Activated naive CD8-positive, alpha-beta T cell treated with anti-CD3 and anti-CD28 coated beads for 36 hours (primary cell): ENCODE measurements around the gene IL11RA. TPM values are rescaled to one million over a fixed set of nuclear protein-coding genes. Genes with fewer than 3 reads are reported as not detected.
"Not testable (repeated sequence)": the region's sequence is repeated elsewhere in the genome, so short reads cannot be mapped to it uniquely, and the experiment has no call there.

Source experiments
- DNase-seq: peaks from one replicate; pipeline ENCODE4 v3.0.0; 2021
- H3K27ac Mint-ChIP-seq: one replicate; pipeline ENCODE4 v1.8.0; 2022; ENCODE audit warnings: mild to moderate bottlenecking, moderate library complexity, mixed read lengths
- H3K27me3 Mint-ChIP-seq: one replicate; pipeline ENCODE4 v1.8.0; 2022; ENCODE audit warnings: mild to moderate bottlenecking, mixed read lengths
- H3K36me3 Mint-ChIP-seq: one replicate; pipeline ENCODE4 v1.8.0; 2021; ENCODE audit warnings: mild to moderate bottlenecking, mixed read lengths
- H3K4me1 Mint-ChIP-seq: one replicate; pipeline ENCODE4 v1.8.0; 2021; ENCODE audit warnings: mixed read lengths
- H3K4me3 Mint-ChIP-seq: one replicate; pipeline ENCODE4 v1.8.0; 2022; ENCODE audit warnings: mild to moderate bottlenecking, moderate library complexity, mixed read lengths
- H3K9me3 Mint-ChIP-seq: one replicate; pipeline ENCODE4 v1.8.0; 2022; ENCODE audit warnings: mixed read lengths
- total RNA-seq, 2 experiments: library from RNA; stranded (reverse); gene quantifications; one replicate each; pipeline ENCODE4 v1.2.3, GENCODE V29; 2021

IL11RA gene
- total RNA-seq, 2 experiments from 2014 or later = 12.1 to 13.0 TPM

DNA sequence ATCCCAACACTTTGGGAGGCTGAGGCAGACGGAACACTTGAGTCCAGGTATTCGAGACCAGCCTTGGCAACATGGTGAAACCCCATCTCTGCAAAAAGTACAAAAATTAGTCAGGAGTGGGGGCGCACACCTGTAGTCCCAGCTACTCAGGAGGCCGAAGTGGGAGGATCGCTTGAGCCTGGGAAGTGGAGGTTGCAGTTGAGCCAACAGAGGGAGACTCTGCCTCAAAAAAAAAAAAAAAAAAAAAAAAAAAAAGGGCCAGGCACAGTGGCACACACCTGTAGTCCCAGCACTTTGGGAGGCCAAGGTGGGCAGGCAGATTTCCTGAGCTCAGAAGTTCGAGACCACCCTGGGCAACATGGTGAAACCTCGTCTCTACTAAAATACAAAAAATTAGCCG lies 12.7 kb upstream of the IL11RA start:
- not testable (repeated sequence) for H3K9me3 Mint-ChIP-seq, DNase-seq, H3K27ac Mint-ChIP-seq, H3K4me3 Mint-ChIP-seq, H3K27me3 Mint-ChIP-seq
- H3K4me1 Mint-ChIP-seq = peaks cover 25% of the 10 kb centered on the region
- H3K36me3 Mint-ChIP-seq = peaks cover 21% of the 10 kb centered on the region

DNA sequence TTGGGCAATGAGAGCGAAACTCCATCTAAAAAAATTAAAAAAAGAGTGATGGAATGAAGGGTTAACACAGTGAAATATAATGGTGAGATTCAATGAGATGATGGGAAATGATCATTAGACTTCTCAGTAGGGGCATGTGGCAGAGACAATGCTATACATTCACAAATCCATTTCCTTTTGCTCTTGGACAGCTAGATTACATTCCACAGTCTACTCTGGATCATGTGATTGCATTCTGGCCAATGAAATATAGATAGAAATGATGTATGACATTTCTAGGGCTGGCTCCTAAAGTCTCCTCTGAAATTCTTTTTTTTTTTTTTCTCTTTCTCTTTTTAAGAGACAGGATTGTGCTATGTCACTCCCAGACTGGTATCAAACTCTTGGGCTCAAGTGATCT lies 9.3 kb upstream of the IL11RA start:
- peaks cover 6% of the 10 kb centered on the region for H3K36me3 Mint-ChIP-seq
- no peaks in the 10 kb centered on the region for H3K27me3 Mint-ChIP-seq
- no peak overlapping the region for H3K27ac Mint-ChIP-seq
- no peak for DNase-seq
- H3K4me3 Mint-ChIP-seq = no peak overlapping the region
- peaks cover 15% of the 10 kb centered on the region for H3K4me1 Mint-ChIP-seq
- H3K9me3 Mint-ChIP-seq = no peaks in the 10 kb centered on the region

GRCh38 chr9:34644766-34645314 lies 7.1 kb upstream of the IL11RA start:
- Mint-ChIP-seq H3K9me3 (no peaks in the 10 kb centered on the region), H3K36me3 (peaks cover 23% of the 10 kb centered on the region), H3K4me1 (peaks cover 21% of the 10 kb centered on the region), H3K27me3 (no peaks in the 10 kb centered on the region), H3K27ac (no peak overlapping the region), H3K4me3 (no peak overlapping the region)
- no peak for DNase-seq

DNA sequence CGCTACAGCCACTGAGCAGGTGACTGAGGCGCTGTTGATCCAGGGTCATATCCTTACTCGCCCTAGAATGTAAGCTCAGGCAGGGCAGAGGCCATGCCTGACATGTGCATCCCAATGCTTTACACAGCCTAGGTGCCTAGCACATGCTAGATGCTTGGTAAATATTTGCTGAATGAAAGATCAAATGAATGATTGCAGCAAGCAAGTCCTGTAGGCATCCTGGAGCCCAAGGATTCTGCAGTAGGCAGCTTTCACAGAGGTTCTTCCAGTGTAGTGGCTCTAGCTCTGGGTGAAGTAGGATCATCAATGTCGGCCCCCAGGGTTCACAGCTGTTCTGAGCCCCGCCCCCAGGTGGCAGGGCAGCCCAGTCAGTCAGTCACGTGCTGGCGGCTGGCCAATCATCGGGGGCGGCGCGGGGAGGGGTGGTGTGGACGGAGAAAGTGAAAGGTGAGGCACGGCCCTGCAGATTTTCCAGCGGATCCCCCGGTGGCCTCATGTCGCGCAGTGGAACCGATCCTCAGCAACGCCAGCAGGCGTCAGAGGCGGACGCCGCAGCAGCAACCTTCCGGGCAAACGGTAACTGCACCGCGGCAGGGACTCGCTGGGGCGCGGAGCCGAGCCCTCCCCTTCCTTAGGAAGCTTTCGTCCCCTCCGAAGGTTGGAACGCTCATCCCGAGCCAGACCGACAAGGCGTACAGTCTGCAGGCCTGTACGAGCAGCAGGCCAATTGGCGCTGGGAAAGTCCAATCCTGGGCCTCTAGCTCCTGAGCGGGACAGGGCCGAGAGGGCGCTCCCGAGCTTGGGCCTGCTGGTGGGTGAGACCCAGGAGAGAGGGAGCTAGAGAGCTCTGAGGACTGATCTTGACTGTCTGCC lies 5.5 kb upstream of the IL11RA start, which contains the start of gene GALT:
Gene GALT, plus strand, starts transcription at position 465 of the 873 bp plus-strand sequence. Its CDS starts 30 bp downstream, at position 495.
- Mint-ChIP-seq H3K27me3 (no peaks in the 10 kb centered on the region), H3K4me3 (peak within 1 kb of the TSS; percentile 96), H3K27ac (peak within 1 kb of the TSS; percentile 87), H3K9me3 (no peaks in the 10 kb centered on the region), H3K36me3 (peaks cover 23% of the 10 kb centered on the region), H3K4me1 (peaks cover 22% of the 10 kb centered on the region)
- DNase-seq = peak; percentile 98

GRCh38 chr9:34647084-34647403 lies 4.9 kb upstream of the IL11RA start:
- Mint-ChIP-seq H3K27ac (peak overlapping the region; percentile 87), H3K4me1 (peaks cover 26% of the 10 kb centered on the region), H3K9me3 (no peaks in the 10 kb centered on the region), H3K36me3 (peaks cover 23% of the 10 kb centered on the region), H3K4me3 (peak overlapping the region; percentile 96), H3K27me3 (no peaks in the 10 kb centered on the region)
- no peak for DNase-seq

- Mint-ChIP-seq H3K27me3 (no peaks in the 10 kb centered on the region), H3K9me3 (no peaks in the 10 kb centered on the region), H3K4me1 (peaks cover 32% of the 10 kb centered on the region), H3K27ac (peak overlapping the region; percentile 87), H3K4me3 (peak overlapping the region; percentile 96), H3K36me3 (peaks cover 23% of the 10 kb centered on the region)
- no peak for DNase-seq
These were observed 4.3 kb upstream of the IL11RA start for GRCh38 chr9:34647651-34648050.

GRCh38 chr9:34648673-34649072 lies 3.3 kb upstream of the IL11RA start:
- Mint-ChIP-seq H3K9me3 (no peaks in the 10 kb centered on the region), H3K36me3 (peaks cover 23% of the 10 kb centered on the region), H3K27ac (no peak overlapping the region), H3K4me3 (no peak overlapping the region), H3K27me3 (no peaks in the 10 kb centered on the region), H3K4me1 (peaks cover 38% of the 10 kb centered on the region)
- no peak for DNase-seq

DNA sequence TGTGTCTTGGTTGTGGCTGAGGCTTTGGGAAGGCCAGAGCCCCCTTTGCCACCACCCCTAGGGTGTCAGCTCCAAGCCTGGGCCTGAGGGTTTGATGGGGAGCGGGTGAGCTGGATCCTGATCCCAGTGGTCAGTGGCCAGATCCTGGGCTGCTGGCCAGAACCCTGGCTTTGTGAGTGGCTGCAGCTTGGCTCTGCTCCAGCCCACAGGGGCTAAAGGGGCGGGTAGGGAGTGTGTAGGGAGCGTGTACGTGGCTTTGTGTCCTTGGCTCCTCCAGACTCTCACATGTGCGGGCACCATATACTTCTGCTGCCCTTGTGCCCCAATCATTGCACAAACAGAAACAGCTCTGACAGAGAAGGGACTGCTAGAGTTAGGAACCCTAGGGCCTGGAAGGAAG lies 1.2 kb upstream of the IL11RA start:
- peaks cover 37% of the 10 kb centered on the region for H3K4me1 Mint-ChIP-seq
- H3K4me3 Mint-ChIP-seq = no peak overlapping the region
- H3K36me3 Mint-ChIP-seq = peaks cover 23% of the 10 kb centered on the region
- no peaks in the 10 kb centered on the region for H3K9me3 Mint-ChIP-seq
- H3K27me3 Mint-ChIP-seq = no peaks in the 10 kb centered on the region
- H3K27ac Mint-ChIP-seq = no peak overlapping the region
- no peak for DNase-seq

DNA sequence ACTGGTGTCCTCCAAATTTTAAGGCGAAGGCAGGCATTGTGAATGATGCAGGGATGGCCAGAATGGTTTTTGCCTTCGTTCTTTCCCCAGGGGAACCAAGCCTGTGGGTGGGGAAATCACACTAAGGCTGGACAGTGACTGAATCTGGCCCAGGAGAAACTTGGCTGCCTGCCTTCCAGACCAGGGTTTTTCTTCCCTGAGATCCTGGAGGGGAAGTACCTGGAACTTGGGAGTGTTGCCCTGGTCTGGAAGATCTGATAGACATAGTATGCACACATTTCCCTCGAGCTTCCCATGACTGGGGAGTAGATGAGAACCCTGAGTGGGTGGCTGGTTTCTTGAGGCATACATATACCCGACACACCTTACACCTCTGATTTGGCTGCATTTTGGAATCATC lies 664 bp upstream of the IL11RA start:
- peaks cover 23% of the 10 kb centered on the region for H3K36me3 Mint-ChIP-seq
- H3K4me1 Mint-ChIP-seq = peaks cover 33% of the 10 kb centered on the region
- H3K4me3 Mint-ChIP-seq = no peak overlapping the region

DNA sequence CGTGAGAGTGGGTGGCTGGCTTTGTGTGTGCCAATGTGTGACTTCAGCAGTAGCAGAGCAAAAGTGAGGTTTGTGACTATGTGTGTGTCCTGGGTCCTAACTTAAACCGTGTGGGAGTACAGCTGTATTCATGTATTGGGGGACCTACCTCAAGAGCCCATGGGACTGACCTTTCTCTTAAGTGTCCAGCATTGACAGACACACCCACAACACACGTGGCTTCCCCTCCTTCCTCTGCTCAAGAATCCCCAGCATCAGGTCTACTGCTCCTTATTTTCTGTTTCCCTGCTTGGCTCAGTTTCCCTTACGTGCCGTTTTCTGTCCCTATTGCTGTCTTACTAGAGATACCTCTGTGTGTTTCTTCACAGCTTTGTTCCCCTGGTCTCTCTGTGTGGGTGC lies 616 bp downstream of the IL11RA start:
- Mint-ChIP-seq H3K27me3 (no peaks in the 10 kb centered on the region), H3K27ac (peak overlapping the region; percentile 23), H3K4me1 (peaks cover 32% of the 10 kb centered on the region), H3K36me3 (peaks cover 18% of the 10 kb centered on the region), H3K4me3 (no peak overlapping the region), H3K9me3 (no peaks in the 10 kb centered on the region)
- no peak for DNase-seq

More for the DNA sequence above, 664 bp upstream of the IL11RA start:
- Mint-ChIP-seq H3K9me3 (no peaks in the 10 kb centered on the region), H3K27me3 (no peaks in the 10 kb centered on the region), H3K27ac (no peak overlapping the region)
- DNase-seq = no peak

GRCh38 chr9:34653151-34654072 lies 1.4 kb downstream of the IL11RA start:
- Mint-ChIP-seq H3K36me3 (peaks cover 11% of the 10 kb centered on the region), H3K4me3 (no peak overlapping the region), H3K4me1 (peaks cover 24% of the 10 kb centered on the region), H3K9me3 (no peaks in the 10 kb centered on the region), H3K27ac (peak overlapping the region; percentile 23), H3K27me3 (no peaks in the 10 kb centered on the region)
- DNase-seq = no peak

DNA sequence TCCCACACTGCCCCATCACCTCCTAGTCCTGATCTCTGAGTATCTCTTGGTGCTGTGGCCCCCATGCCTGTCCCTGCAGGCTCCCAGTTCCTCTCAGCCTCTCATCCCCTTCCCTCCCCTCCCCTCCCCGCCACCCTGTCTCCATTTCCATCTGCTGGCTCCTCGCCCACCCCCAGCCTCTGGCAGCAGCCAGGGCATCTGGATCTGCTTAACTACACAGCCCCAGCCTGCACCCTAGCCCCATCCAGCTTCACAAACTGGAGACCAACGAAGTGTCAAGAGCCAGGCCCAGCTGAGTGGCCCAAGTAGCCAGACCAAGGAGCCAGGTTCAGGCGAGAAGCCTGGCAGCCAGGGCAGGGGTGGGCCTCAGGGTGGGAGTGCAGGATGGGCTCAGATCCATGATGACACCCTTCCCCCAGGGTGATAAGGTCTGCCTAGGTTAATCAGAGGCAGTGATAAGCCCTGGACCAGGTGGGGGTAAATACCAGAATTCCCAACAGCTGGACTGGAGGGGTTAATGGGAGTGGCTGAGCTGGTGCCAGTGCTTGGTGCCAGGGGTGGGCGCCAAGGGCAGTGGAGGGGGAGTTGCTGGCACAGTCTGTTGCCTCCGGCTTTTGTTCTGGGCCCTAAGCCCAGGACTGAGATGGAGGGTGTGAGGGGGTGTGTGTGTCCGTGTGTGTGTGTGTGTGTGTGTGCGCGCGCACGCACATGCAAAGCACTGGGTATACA lies 2.5 kb downstream of the IL11RA start:
- H3K27me3 Mint-ChIP-seq = no peaks in the 10 kb centered on the region
- H3K9me3 Mint-ChIP-seq = no peaks in the 10 kb centered on the region
- H3K36me3 Mint-ChIP-seq = peaks cover 1% of the 10 kb centered on the region
- peaks cover 17% of the 10 kb centered on the region for H3K4me1 Mint-ChIP-seq
- H3K27ac Mint-ChIP-seq = no peak overlapping the region
- no peak for DNase-seq
- no peak overlapping the region for H3K4me3 Mint-ChIP-seq

DNA sequence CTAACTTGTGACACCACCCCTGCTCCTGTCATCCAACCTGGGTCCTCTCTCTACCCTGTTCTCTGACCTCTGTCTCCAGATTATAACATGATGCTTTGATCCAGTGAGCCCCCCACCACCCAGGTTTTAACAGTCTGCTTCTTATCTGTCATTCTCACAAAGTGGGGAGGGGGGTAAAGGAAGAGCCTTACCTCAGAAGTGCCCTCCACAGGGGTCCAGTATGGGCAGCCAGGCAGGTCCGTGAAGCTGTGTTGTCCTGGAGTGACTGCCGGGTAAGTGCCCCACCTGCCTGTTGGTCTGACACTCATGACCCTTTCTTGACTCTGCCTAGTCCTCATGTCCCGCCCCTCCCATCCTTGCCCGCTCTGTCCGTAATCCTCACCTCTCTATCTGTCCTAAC lies 3.4 kb downstream of the IL11RA start:
- H3K4me3 Mint-ChIP-seq = no peak overlapping the region
- H3K9me3 Mint-ChIP-seq = no peaks in the 10 kb centered on the region
- H3K27me3 Mint-ChIP-seq = no peaks in the 10 kb centered on the region
- DNase-seq = no peak
- H3K27ac Mint-ChIP-seq = no peak overlapping the region
- peaks cover 17% of the 10 kb centered on the region for H3K4me1 Mint-ChIP-seq
- H3K36me3 Mint-ChIP-seq = no peaks in the 10 kb centered on the region

DNA sequence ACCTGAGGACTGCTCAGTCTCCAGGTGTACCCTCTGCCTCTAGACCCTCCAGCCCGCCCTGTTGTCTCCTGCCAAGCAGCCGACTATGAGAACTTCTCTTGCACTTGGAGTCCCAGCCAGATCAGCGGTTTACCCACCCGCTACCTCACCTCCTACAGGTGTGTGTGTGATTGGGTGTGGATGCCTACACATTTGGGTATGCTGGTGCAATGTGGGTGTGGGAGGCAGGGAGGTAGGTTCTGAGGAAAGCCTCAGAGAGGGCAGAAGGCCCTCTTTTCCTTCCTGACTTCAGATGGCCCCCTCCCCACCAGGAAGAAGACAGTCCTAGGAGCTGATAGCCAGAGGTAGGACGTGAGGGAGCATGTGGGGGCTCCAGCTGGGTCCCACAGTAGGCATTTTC lies 5.0 kb downstream of the IL11RA start:
- H3K27ac Mint-ChIP-seq = no peak overlapping the region
- no peak overlapping the region for H3K4me3 Mint-ChIP-seq
- no peak for DNase-seq
- no peaks in the 10 kb centered on the region for H3K27me3 Mint-ChIP-seq
- peaks cover 12% of the 10 kb centered on the region for H3K4me1 Mint-ChIP-seq
- no peaks in the 10 kb centered on the region for H3K36me3 Mint-ChIP-seq
- no peaks in the 10 kb centered on the region for H3K9me3 Mint-ChIP-seq
